ENCODE results near the gene TNFRSF6B.

Gene TNFRSF6B

DNA sequence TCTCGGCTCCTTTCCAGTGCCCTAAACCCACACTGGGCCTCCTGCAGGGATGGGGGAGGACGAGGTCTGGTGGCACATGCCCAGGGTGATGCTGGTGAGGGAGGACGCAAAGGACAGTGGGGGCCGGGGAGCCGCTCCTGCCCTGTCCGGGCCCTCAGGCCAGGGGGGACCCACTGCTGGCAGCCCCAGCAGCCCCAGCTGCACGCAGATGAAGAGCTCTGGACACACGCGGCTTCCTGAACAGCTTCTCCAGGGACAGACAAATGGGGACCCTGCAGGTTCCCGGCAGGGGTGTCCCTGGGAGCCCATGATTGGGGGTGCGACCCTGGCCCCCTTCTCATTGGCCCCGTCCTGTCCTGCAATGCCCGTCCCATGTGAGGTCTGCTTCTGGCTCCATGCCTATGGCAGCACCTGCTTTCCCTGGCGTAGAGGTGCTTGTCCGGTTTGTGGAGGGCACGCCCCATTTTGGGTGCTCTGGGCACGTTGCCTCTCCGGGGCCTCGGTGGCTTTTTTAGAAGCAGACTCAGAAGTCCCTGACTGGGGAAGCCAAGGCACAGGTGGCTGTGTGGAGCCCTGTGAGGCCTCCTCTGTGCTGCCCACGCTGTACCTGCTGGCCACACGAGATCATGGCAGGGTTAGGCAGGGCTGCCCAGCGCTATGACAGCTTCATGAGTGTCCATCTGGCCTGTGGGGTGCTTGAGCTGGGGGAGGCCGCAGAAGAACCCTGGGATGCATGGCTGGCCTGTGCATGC lies 15.4 kb upstream of the TNFRSF6B start:
- DNase-seq = no peak
- intact Hi-C loops (cut with DNase I) = no loop called here

GRCh38 chr20:63681609-63682142 lies 14.8 kb upstream of the TNFRSF6B start:
- DNase-seq = no peak

GRCh38 chr20:63682384-63683139 lies 13.9 kb upstream of the TNFRSF6B start:
- peak in 1 of 42 donors; percentile 68 for DNase-seq
- intact Hi-C loops (cut with DNase I) = no loop called here

More at GRCh38 chr20:63681609-63682142, 14.8 kb upstream of the TNFRSF6B start:
- intact Hi-C loops (cut with DNase I) = no loop called here

GRCh38 chr20:63685269-63686026 lies 11.0 kb upstream of the TNFRSF6B start:
- intact Hi-C loops (cut with DNase I) = no loop called here
- DNase-seq = no peak

DNA sequence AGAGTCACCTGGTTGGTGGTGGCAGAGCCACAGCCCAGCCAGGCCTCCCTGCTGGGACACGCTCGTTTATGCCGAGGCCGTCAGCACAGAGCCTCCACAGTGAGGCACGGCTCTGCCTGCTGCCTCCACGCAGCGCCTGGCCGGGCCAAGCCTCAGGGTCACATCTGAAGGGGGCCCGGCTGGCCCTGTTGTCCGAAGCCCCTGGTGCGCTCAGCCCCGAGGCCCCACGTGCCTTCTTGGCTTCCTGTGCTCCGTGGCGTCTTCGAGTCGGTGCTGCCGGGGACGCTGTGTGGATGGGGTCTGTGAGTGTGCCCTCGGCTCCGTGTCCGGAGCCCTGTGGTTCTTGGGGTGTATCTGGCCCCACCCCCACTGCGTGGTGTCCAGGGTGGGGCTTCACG lies 10.4 kb upstream of the TNFRSF6B start:
- intact Hi-C loops (cut with DNase I) = no loop called here
- DNase-seq = no peak

DNA sequence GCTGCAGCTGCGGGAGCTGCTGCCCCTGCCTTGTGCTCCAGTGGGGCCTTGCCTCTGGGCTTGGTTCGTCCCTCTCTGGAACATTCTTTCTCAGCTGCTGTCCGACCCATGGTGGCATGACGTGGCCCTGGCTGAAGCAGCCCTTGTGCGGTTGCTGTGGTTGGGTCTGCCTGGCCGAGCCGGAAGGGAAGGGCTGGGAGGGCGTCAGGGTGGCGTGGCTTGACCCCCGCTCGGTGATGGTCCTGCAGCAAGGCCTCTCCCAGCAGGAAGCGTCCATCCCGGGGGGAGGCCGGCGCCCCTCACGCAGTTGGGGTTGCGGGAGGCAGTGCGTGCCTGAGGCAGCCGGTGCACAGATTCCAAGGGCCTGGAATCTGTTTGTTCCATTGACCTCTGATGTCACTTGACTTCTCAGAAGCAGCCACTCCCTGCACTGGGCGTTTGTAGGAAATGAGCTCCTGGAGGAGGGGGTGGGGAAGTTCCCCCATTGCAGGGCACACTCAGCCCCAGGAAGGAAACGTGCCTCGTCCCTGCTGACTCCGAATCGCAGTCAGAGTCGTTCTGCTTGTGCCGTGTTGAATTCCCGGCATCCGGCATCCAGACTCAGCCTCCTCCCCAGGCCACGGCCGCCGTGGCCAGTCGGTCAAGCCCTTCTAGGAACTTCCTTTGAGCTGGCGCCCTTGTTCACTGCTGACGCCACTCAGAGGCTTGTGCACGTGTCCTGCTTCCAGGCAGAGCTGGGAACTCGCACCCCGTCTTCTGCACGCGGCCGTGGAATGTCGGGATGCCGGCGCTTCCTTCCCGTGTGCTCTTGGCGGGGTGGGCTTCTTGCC lies 9.7 kb upstream of the TNFRSF6B start:
- peak in 1 of 42 donors; percentile 27 for DNase-seq
- intact Hi-C loops (cut with DNase I) = no loop called here

GRCh38 chr20:63687419-63688178 lies 8.9 kb upstream of the TNFRSF6B start:
- intact Hi-C loops (cut with DNase I) = no loop called here
- no peak for DNase-seq

- no peak for DNase-seq
- intact Hi-C loops (cut with DNase I) = no loop called here
Measured at GRCh38 chr20:63688228-63689045, 8.0 kb upstream of the TNFRSF6B start.

DNA sequence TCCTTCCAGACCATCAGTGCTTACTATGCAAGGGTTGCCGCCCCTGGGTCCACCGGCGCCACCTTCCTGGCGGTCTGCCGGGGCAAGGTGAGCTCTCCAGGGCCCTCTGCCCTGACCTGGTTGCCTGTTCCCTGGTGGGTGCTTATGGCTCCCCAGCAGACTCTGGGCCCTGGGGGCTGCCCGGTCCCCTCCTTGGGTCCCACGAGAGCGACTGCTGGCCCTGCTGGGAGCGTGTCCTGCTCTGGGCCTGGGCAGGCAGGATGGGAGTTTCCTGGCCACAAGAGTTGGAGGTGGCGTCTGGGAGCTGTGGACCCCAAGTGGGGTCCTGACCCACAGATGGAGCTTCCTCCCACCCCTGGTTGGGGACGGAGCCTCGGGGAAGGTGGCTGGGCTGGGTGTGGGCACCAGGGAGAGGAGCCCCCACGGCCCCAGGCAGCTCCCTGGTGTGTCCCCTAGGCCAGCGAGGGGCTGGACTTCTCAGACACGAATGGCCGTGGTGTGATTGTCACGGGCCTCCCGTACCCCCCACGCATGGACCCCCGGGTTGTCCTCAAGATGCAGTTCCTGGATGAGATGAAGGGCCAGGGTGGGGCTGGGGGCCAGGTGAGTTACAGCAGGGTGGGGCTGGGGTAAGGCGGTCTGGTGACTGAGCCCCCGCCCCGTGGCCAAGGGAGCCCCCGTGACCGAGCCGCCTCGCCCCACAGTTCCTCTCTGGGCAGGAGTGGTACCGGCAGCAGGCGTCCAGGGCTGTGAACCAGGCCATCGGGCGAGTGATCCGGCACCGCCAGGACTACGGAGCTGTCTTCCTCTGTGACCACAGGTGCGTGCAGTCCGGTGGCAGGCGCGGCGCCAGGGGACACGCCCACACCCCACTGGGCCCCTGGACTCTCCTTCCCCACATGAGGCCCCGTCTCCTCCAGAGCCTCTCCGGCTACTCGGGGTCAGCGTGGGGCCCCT lies 7.1 kb upstream of the TNFRSF6B start:
- no peak for DNase-seq
- intact Hi-C loops (cut with DNase I) = no loop called here

- DNase-seq = no peak
- intact Hi-C loops (cut with DNase I) = no loop called here
Measured at GRCh38 chr20:63690003-63690897, 6.2 kb upstream of the TNFRSF6B start.

GRCh38 chr20:63690898-63691710 lies 5.3 kb upstream of the TNFRSF6B start:
- DNase-seq = no peak
- intact Hi-C loops (cut with DNase I) = no loop called here

GRCh38 chr20:63691711-63692435 lies 4.6 kb upstream of the TNFRSF6B start:
- intact Hi-C loops (cut with DNase I) = no loop called here
- no peak for DNase-seq

- intact Hi-C loops (cut with DNase I) = no loop called here
- DNase-seq = no peak
Measured at GRCh38 chr20:63692436-63693082, 3.9 kb upstream of the TNFRSF6B start.
